Measurements from ENCODE around the gene CDK5R1.

Gene CDK5R1

GRCh38 chr17:32493976-32494513 lies 7.3 kb downstream of the CDK5R1 start:
- DNase-seq: no peak

- DNase-seq: no peak
Measured at GRCh38 chr17:32494621-32495358, 8.0 kb downstream of the CDK5R1 start.

- no peak for DNase-seq
Measured at GRCh38 chr17:32495359-32496231, 8.8 kb downstream of the CDK5R1 start.

GRCh38 chr17:32496395-32497073 lies 9.7 kb downstream of the CDK5R1 start:
- no peak for DNase-seq

- DNase-seq: peak; percentile 46
Measured at GRCh38 chr17:32497431-32498205, 10.8 kb downstream of the CDK5R1 start.

- no peak for DNase-seq
Measured at GRCh38 chr17:32498391-32498790, 11.6 kb downstream of the CDK5R1 start.

DNA sequence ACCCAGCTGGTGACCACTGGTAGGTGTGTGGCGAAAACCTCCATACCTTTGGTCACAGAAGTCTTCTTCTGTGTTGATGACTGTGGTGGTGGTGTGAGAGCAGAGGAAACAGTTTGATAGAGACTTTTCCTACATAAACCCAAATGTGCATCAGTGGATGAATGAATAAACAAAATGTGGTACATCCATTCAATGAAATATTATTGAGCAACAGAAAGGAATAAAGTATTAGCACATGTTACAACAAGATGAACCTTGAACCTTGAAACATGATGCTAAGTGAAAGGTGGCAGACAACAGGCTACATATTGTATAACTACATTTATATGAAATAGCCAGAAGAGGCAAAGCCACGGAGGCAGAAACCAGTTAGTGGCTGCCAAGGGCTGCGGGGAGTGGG lies 15.2 kb downstream of the CDK5R1 start:
- no peak for DNase-seq

- DNase-seq: no peak
Measured at GRCh38 chr17:32502710-32503109, 15.9 kb downstream of the CDK5R1 start.

DNA sequence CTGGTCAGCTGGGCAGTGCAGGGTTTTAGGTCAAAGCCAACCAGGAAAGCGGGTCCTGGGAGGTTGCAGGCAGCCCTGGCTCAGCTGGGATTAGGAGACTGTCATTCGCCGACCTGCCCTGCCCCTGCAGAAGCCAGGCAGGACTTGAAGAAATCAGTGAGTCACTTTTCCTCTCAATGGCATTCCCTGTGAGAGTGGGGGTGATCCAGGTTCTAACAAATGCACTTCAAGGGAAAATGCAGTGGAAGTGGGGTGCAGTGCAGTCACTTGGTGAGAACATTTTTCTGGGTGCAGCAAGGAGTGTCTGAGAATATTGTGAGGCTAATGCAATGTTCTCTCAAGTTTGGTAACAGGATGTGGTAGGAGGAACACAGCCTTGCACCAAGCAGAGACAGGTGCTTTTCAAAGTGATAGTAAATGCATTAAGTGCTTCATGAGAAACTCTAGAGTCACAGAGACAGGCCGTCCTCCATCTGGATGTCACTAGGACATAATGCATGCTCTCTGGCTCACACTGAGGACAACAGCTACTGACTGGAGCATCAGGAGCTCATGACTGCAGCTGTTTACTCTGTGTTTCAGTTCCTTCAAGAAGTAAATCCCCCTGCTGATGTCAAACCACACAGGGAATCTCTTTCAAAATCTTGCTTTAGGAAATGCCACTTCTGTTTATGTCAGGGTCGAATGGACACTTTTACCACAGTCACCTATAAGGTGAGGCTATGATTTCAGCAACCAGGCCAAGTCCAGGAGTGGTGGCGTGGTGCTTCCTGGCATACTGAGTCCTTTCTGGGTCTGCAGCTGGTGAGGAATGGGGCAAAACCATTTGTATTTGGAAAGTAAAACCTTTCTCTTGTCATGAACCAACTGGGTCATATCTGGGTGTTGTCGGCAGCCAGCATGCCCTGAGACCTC lies 16.7 kb downstream of the CDK5R1 start:
- no peak for DNase-seq

DNA sequence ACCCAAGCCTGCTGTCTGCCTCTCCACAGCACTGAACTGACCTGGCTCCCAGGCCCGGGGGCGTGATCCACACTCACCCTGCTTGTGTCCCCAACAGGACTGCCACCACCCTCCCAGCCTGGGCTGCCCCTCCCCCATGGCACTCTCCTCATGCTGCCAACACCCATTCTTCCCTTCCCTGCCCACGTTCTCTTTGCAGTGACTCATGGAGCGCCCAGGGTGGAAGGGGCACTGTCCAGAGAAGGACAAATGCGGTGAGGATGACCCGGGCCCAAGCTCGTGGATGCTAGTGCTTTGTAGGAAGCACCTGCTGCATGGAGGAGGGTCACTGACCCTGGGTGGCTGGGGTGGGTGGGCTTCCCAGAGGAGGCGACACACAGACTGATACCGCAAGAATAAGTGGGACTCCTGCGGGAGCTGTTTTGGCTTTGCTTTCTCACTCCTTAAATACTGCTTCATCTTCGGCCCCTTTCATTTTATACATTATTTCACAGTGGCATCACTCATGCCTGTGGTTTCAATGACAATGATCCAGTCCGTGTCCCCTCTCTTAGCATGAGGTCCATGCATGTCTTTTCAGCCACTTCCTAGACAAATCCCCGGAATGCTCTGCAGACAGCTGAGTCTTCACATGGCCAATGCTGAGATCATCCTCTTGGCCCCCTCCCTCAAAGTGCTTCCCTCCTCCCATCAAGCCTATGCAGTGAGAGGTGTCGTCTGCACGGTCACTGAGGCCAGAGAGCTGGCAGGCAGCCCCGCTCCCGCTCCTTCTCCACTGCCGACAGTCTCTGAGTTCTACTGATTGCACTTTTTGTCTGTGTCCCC lies 17.6 kb downstream of the CDK5R1 start:
- DNase-seq: no peak

DNA sequence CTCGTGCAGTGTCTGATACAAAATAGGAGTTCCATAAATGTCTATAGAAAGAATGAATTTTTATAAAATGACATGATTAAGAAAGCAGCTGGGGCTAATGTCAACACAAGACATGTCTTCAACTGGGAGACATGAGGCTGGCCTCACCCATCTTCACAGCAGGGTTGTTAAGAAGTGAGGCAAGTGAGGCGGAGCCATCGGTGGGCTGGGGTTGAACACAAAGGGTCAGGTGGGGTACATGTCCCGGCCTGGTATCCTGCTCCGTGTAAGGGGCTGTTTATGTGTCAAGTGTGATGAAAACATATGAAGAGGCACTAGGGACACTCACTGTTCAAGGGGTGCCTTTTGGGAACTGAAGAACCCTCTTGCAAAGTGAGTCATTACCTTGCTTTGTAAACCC lies 22.1 kb downstream of the CDK5R1 start:
- no peak for DNase-seq

DNA sequence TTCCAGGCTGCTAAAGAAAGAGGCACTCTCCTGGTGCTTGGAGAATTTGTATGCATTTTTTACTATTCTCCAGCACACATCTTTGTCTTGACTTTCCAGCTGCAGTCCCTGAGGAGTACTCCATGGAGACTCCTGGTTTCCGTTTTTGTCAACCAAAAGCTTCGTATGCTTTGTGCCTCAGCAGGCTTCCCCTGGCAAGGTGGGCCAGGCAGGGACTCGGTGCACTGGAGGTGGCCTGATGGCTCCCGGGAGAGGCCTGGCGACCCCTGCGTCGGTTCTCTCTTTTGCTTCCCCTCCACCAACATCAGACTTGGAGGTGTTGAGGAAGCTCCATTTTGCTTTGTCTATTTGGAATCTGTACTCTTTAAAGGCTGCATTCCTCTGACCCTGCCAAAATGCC lies 23.7 kb downstream of the CDK5R1 start:
- DNase-seq: no peak

- DNase-seq: no peak
Measured at GRCh38 chr17:32512328-32512727, 25.5 kb downstream of the CDK5R1 start.

DNA sequence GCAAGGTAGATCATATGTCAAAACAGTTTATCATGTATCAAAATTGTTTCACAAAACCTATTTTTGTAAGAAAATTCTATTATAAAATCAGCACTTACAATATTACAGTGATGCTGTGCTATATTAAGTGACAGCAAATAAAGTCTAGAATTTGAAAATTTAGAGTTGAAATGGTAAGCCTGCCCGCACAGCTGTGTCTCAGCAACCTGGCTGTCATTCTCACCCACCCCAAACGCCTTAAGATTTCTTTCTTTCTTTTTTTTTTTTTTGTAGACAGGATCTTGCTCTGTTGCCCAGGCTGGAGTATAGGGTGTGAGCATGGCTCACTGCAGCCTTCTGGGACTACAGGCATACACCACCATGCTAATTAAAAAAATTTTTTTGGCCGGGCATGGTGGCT lies 26.8 kb downstream of the CDK5R1 start:
- DNase-seq: no peak

DNA sequence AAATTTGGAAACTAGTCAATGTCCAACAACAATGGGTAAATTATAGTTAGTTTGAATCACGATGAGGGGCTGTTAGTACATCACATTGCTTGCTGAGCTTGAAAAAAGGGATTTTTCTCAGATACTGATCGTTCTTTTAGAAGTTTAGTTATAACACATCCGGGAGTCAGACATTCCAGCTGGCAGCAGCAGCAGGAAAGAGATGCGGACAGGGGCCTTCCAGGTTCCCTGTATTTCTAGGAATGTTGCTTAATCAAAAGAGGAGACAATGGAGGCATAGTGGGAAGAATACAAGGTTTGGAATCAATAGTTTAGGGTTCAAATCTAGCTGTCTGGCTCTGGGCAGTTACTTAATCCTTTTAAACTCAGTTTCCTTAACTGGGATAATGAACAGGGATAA lies 27.8 kb downstream of the CDK5R1 start:
- no peak for DNase-seq

GRCh38 chr17:32515677-32516383 lies 29.0 kb downstream of the CDK5R1 start:
- no peak for DNase-seq

DNA sequence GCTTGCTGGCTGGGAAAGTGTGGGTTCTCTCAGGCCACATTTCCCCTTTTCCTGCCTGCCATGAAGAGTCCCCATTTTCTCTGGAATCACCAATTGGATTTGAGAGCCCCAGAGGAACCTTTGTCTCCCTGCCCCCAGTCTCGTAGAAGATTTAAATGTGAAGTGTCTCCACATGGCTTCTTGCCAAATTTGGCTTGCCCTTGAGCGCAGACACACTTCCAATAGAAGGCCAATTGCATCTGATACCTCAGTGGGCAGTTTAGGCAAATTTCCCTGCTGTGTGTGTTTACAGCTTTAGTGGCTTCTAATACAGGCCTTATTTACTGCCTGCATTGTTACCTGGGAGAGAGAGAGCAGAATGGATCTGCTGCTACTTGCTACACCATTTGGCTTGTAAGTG lies 29.7 kb downstream of the CDK5R1 start:
- DNase-seq: no peak

DNA sequence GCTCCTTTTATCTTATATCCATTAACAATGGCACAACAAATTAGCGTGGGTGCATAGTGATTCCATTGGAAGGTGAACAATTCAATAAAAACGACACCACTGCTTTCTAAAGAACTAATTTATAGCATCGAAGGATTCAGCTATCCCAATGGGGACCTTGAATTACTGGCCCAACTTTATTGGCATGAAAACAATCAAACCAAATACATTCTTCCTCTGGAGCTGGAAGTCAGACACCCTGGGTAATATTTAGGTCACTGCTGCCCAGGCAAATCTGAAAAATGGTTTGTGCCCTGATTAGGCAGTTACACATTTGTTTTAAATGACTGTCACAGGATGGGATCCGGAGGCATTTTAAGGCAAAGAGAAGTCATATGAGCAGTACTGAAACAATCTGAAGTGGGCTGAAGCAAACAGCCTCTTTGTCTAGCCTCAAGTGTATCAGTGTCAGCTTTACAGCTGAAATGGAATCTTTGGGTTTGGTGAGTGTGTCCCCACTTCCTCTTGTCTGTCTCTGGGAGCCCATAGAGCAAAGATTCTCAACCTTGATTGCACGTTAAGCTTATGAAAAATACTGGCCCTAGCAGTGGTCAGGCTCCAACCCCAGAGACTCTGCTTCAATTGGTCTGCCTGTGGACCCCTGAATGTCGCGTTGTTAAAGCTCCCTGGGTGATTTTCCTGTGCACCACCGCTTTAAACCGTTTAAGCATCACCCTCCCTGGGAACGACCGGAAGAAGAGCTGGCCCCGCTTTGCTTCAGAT lies 30.3 kb downstream of the CDK5R1 start:
- DNase-seq: peak; percentile 61

DNA sequence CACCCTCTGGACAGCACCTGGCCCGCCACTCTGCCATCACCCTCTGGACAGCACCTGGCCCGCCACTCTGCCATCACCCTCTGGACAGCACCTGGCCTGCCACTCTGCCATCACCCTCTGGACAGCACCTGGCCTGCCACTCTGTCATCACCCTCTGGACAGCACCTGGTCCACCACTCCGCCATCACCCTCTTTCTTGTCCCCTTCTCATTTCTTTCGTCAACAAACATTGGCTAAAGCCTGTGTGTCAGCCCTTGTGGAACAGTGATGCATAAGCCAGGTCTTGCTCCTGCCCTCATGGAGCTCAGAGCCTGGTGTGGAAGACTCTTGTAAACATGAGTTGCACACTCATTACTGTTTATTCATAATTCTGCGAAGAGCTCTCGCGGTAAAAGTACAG lies 31.2 kb downstream of the CDK5R1 start:
- DNase-seq: no peak
